Smooth muscle cell (in vitro differentiated cells): ENCODE data around the gene ZC3H7A. TPM values are rescaled to one million over a fixed set of nuclear protein-coding genes. Genes with fewer than 3 reads are reported as not detected.
A peak's percentile ranks its signal among the peaks of the same experiment; 100 is the strongest.

Experiments used
- DNase-seq: peaks from one replicate; lab custom pipeline; 2025; ENCODE audit not compliant: unreplicated experiment; lab: John Stamatoyannopoulos, UW
- H2AFZ ChIP-seq: fragments of 200-600 bp; sonication (generic); 2 replicates; pipeline ENCODE4 v1.6.0; 2016; ENCODE audit warnings: antibody characterized with exemption, low read depth, mild to moderate bottlenecking
- H3F3A ChIP-seq: fragments of 200-600 bp; sonication (generic); 2 replicates; pipeline ENCODE4 v1.6.0; 2017; ENCODE audit warnings: antibody characterized with exemption, low read depth
- H3K27ac ChIP-seq: fragments of 200-600 bp; sonication (generic); 2 replicates; pipeline ENCODE4 v1.5.1; 2016; ENCODE audit warnings: low read depth, mild to moderate bottlenecking
- H3K27me3 ChIP-seq: fragments of 200-600 bp; sonication (generic); 2 replicates; pipeline ENCODE4 v1.6.1; 2016; ENCODE audit warnings: low read depth, mild to moderate bottlenecking
- H3K36me3 ChIP-seq: fragments of 200-600 bp; sonication (generic); 2 replicates; pipeline ENCODE4 v1.5.1; 2016; ENCODE audit warnings: low read depth
- H3K4me1 ChIP-seq: fragments of 200-600 bp; sonication (generic); 2 replicates; pipeline ENCODE4 v1.5.1; 2016; ENCODE audit warnings: low read depth
- H3K4me2 ChIP-seq: fragments of 200-600 bp; sonication (generic); 2 replicates; pipeline ENCODE4 v1.6.0; 2016; ENCODE audit warnings: mild to moderate bottlenecking
- H3K4me3 ChIP-seq: fragments of 200-600 bp; sonication (generic); 2 replicates; pipeline ENCODE4 v1.5.1; 2016; ENCODE audit warnings: mild to moderate bottlenecking
- H3K79me2 ChIP-seq: fragments of 200-600 bp; sonication (generic); 2 replicates; pipeline ENCODE4 v1.6.0; 2016; ENCODE audit warnings: low read depth, mild to moderate bottlenecking
- H3K9ac ChIP-seq: fragments of 200-600 bp; sonication (generic); 2 replicates; pipeline ENCODE4 v1.6.0; 2016; ENCODE audit warnings: low read depth
- H3K9me3 ChIP-seq: fragments of 200-600 bp; sonication (generic); replicated peaks from 2 replicates; pipeline ENCODE4 v1.5.1; 2016; ENCODE audit warnings: low read depth
- H4K20me1 ChIP-seq: fragments of 200-600 bp; sonication (generic); 2 replicates; pipeline ENCODE4 v1.6.0; 2016; ENCODE audit warnings: low read depth
- WGBS: methylation state at CpG from one replicate; pipeline ENCODE4 v1.1.7; 2016; ENCODE audit warnings: low lambda C conversion rate; 5-methylcytosine and 5-hydroxymethylcytosine counted together
- polyA plus RNA-seq: library from polyadenylated mRNA; unstranded; fragments of >200 nt; fragmentation: Nextera tagmentation; extraction: Ambion mirVana; gene quantifications from 2 replicates; pipeline ENCODE4 v1.2.1, GENCODE V29; 2016
- total RNA-seq: library from RNA; depleted of rRNA; stranded (reverse); fragments of >200 nt; gene quantifications from 2 replicates; pipeline ENCODE4 v1.2.3, GENCODE V29; 2014
- TF ChIP-seq, protein P1 (sequence below): fragments of 200-600 bp; sonication (generic); IDR thresholded peaks from 2 replicates; pipeline ENCODE4 v1.5.1; 2017; ENCODE audit warnings: borderline replicate concordance, mild to moderate bottlenecking, antibody characterized with exemption; ENCODE audit not compliant: insufficient read depth, poor library complexity, severe bottlenecking

The ZC3H7A gene
- total and polyA plus RNA-seq, 2 experiments from 2014 or later, result 37.3 to 38.6 TPM

DNA sequence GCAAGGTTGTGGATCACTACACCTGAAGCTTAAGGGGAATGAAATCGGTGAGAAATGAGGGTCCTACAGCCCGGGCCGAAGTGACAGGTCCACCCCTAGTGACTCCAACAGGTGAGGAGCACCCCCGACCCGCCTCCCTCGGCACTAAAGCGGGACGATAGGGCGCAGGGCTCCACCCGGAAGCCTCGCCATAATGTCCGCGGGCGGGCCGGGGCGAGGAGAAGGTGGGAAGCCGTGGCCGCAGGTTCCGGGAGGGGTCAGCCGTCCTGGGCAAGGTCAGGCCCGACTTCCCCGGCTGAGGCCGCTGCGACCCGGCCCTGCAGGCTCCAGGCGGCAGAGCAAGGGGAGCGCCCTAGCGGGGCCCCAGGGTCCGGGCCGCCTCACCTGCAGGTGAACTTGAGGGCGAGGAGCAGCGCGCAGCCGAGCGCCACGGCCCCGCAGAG lies 54.9 kb downstream of the ZC3H7A start:
- H2AFZ ChIP-seq, result no peak overlapping the region

DNA sequence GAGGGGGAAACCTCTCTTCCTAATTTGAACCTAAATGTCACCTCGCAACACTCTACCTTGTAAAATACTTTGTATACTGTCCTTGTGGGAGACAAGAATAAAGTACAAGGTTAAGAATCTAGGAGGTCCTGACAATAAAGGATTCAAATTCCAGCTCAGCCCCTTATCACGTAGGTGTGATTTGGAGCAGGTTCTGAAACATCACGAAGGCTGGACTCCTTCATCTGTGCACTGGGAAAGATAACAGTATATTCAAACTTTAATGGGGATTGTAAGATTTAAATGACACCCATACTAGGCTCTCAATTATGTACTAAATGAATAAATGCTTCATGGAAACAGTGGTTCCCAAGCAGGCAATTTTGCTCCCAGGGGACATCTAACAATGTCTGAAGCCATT lies 56.5 kb downstream of the ZC3H7A start:
- peak overlapping the region; percentile 92 for H3K4me3 ChIP-seq
- no peaks in the 10 kb centered on the region for H3K9me3 ChIP-seq
- no peak overlapping the region for H2AFZ ChIP-seq
- H3F3A ChIP-seq, result peaks cover 11% of the 10 kb centered on the region
- 77% methylated on average over 3 of the region's 3 CpGs for WGBS
- H3K4me1 ChIP-seq, result peaks cover 8% of the 10 kb centered on the region
- H3K27me3 ChIP-seq, result no peaks in the 10 kb centered on the region
- peak overlapping the region; percentile 98 for H3K4me2 ChIP-seq
- peaks cover 63% of the 10 kb centered on the region for H4K20me1 ChIP-seq
- peaks cover 66% of the 10 kb centered on the region for H3K79me2 ChIP-seq
- TF ChIP-seq, protein P1, sequence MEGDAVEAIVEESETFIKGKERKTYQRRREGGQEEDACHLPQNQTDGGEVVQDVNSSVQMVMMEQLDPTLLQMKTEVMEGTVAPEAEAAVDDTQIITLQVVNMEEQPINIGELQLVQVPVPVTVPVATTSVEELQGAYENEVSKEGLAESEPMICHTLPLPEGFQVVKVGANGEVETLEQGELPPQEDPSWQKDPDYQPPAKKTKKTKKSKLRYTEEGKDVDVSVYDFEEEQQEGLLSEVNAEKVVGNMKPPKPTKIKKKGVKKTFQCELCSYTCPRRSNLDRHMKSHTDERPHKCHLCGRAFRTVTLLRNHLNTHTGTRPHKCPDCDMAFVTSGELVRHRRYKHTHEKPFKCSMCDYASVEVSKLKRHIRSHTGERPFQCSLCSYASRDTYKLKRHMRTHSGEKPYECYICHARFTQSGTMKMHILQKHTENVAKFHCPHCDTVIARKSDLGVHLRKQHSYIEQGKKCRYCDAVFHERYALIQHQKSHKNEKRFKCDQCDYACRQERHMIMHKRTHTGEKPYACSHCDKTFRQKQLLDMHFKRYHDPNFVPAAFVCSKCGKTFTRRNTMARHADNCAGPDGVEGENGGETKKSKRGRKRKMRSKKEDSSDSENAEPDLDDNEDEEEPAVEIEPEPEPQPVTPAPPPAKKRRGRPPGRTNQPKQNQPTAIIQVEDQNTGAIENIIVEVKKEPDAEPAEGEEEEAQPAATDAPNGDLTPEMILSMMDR, result no peak
- peaks cover 7% of the 10 kb centered on the region for H3K36me3 ChIP-seq
- H3K9ac ChIP-seq, result no peak overlapping the region
- DNase-seq, result no peak
- no peak overlapping the region for H3K27ac ChIP-seq

More for the DNA sequence above, 54.9 kb downstream of the ZC3H7A start:
- peaks cover 52% of the 10 kb centered on the region for H3K79me2 ChIP-seq
- under 1% methylated on average over 37 of the region's 37 CpGs for WGBS
- TF ChIP-seq, protein P1, result no peak
- peak overlapping the region; percentile 98 for H3K4me2 ChIP-seq
- H3K27ac ChIP-seq, result peak overlapping the region; percentile 75
- peaks cover 8% of the 10 kb centered on the region for H3K4me1 ChIP-seq
- DNase-seq, result no peak
- peak overlapping the region; percentile 92 for H3K4me3 ChIP-seq
- peak overlapping the region; percentile 93 for H3K9ac ChIP-seq
- H3K36me3 ChIP-seq, result no peaks in the 10 kb centered on the region
- peaks cover 11% of the 10 kb centered on the region for H3F3A ChIP-seq
- H4K20me1 ChIP-seq, result peaks cover 48% of the 10 kb centered on the region
- H3K9me3 ChIP-seq, result no peaks in the 10 kb centered on the region
- H3K27me3 ChIP-seq, result no peaks in the 10 kb centered on the region

DNA sequence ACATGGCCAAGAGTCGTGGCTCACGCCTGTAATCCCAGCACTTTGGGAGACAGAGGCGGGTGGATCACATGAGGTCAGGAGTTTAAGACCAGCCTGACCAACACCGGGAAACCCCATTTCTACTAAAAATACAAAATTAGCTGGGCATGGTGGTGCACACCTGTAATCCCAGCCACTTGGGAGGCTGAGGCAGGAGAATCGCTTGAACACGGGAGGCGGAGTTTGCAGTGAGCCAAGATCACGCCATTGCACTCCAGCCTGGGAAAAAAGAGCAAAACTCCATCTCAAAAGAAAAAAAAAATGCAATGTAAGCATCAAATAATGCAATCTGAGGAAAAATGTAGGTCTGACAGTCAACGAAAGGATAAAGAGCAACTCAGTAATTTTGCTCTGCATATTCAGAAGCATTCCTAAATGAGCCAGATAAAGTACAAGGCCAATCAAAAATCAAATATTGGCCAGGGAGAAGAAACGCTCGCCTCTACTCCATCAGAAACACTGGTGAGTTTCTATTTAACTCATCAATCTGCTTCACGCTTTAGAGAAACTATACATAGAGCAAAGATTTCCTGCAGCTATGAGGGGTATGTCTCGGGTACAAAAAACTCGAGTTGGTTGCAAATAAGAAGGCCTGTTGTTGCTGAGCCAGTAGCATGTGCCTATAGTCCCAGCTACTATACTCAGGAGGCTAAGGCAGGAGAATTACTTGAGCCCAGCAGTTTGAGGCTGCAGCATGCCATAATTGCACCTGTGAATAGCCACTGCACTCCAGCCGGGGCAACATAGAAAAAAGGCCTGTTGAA lies 58.1 kb downstream of the ZC3H7A start:
- Histone ChIP-seq H3K36me3 (peaks cover 19% of the 10 kb centered on the region), H4K20me1 (peaks cover 79% of the 10 kb centered on the region), H3F3A (peaks cover 8% of the 10 kb centered on the region), H3K79me2 (peaks cover 74% of the 10 kb centered on the region), H3K27ac (no peak overlapping the region), H3K4me3 (no peak overlapping the region), H3K9me3 (no peaks in the 10 kb centered on the region), H3K9ac (no peak overlapping the region), H3K4me1 (peaks cover 8% of the 10 kb centered on the region), H2AFZ (no peak overlapping the region), H3K4me2 (no peak overlapping the region), H3K27me3 (no peaks in the 10 kb centered on the region)
- no peak for DNase-seq
- TF ChIP-seq, protein P1, result no peak
- 92% methylated on average over 15 of the region's 15 CpGs for WGBS

DNA sequence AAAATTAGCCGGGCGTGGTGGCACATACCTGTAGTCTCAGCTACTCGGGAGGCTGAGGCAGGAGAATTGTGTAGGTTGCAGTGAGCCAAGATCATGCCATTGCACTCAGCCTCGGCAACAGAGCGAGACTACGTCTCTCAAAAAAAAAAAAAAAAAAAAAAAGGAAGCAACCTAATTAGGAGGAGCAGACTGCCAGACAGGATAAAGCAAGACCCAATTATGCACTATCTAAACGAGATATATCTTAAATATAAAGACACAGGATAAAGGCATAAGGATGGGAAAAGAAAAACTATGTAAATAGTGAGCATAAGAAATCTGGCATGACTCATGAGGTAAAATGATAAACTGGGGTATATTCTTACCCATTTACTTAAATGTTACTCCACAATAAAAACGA lies 59.3 kb downstream of the ZC3H7A start:
- Histone ChIP-seq H3K9ac (no peak overlapping the region), H3K36me3 (peaks cover 19% of the 10 kb centered on the region), H3K4me3 (no peak overlapping the region), H3K79me2 (peaks cover 76% of the 10 kb centered on the region), H3F3A (no peaks in the 10 kb centered on the region), H3K9me3 (no peaks in the 10 kb centered on the region), H3K4me1 (peaks cover 8% of the 10 kb centered on the region), H3K27ac (no peak overlapping the region), H4K20me1 (peaks cover 90% of the 10 kb centered on the region), H3K27me3 (no peaks in the 10 kb centered on the region), H3K4me2 (no peak overlapping the region), H2AFZ (no peak overlapping the region)
- DNase-seq, result no peak
- TF ChIP-seq, protein P1, result no peak
- 87% methylated on average over 8 of the region's 8 CpGs for WGBS
